Pancreas (tissue), 10 donors: Measurements from ENCODE around the gene CLEC4M. TPM values are rescaled to one million over a fixed set of nuclear protein-coding genes. Genes with fewer than 3 reads are reported as not detected.

Source experiments
- ATAC-seq, 4 donors: fragments of 200-7000 bp; cut with Tn5 transposase; one replicate each; pipeline versions ENCODE4 v1.8.0 to v1.9.1; 2020; ENCODE audit warnings: mild to moderate bottlenecking in 4 of 4, moderate library complexity in 4 of 4
- DNase-seq, 6 donors: peaks; one replicate each; pipeline ENCODE4 v3.0.0-alpha.2; 2020
- FAIRE-seq: peaks from 2 replicates; lab custom pipeline; 2012; peaks lifted over from hg19 to GRCh38; lab: Jason Lieb, UNC
- H3K27ac ChIP-seq, 4 donors: fragments of 200-600 bp; sonication (generic); 1 replicate in 3 of 4; 2 replicates in 1 of 4; pipeline versions ENCODE4 v1.5.0 to v1.8.0; 2020
- H3K27me3 ChIP-seq, 4 donors: fragments of 200-600 bp; one replicate each; pipeline ENCODE4 v1.8.0; 2021
- H3K36me3 ChIP-seq, 3 donors: fragments of 200-600 bp; sonication (generic) in 1 of 3; one replicate each; pipeline versions ENCODE4 v1.5.0 to v1.8.0; 2020 to 2021
- H3K4me1 ChIP-seq, 3 donors: fragments of 200-600 bp; one replicate each; pipeline ENCODE4 v1.8.0; 2021
- H3K4me3 ChIP-seq, 4 donors: fragments of 200-600 bp; sonication (generic) in 2 of 4; one replicate each; pipeline versions ENCODE4 v1.5.0 to v1.8.0; 2020 to 2021
- H3K9me3 ChIP-seq, 4 donors: fragments of 200-600 bp; one replicate each; pipeline ENCODE4 v1.8.0; 2021
- CTCF ChIP-seq, 4 donors: fragments of 200-600 bp; sonication (generic) in 3 of 4; IDR thresholded peaks; one replicate each; pipeline versions ENCODE4 v1.5.0 to v1.8.0; 2021; ENCODE audit warnings: antibody characterized with exemption in 4 of 4
- WGBS, 2 donors: extraction: QIAGEN DNeasy Blood & Tissue Kit; methylation state at CpG; one replicate each; pipeline ENCODE4 v1.1.7; 2013; 5-methylcytosine and 5-hydroxymethylcytosine counted together
- intact Hi-C, 3 donors: fragments of 100-400 bp; cut with DNase I; formaldehyde crosslinking; loops; one replicate each; pipeline versions ENCODE4 v1.11.1 to v1.14.2; 2022
- polyA plus RNA-seq, 2 donors: library from polyadenylated mRNA; stranded (reverse); fragments of 200-250 nt; gene quantifications; one replicate each; pipeline ENCODE4 v1.2.3, GENCODE V29; 2013
- total RNA-seq, 6 donors: library from RNA; stranded (reverse); fragmentation: NEBNext Ultra II Directional in 4 of 6; extraction: Animal tissue kit (Norgen Biotek cat#: 25700) in 4 of 6; gene quantifications; one replicate each; pipeline versions ENCODE4 v1.2.1 to v1.2.4, GENCODE V29; 2021 to 2023
- donor health status: healthy with polysubstance abuse.
- donor health status: DM: no; HTN: no; CAD: no; lungs with moderate emphysema.
- donor health status: DM: no; HTN: no; CAD: no.
- donor health status: control.
- donor health status: control.
- donor health status: Bipolar disorder and iron deficiency.
- donor health status: DM: yes; HTN: yes; CAD: no.
- donor health status: DM: no; HTN: no; CAD: no.
- donor health status: DM: no; HTN: no; CAD: no.
- donor health status: DM: yes; HTN: yes; CAD: no.

CLEC4M gene
- total and polyA plus RNA-seq, 8 donors: not detected

- no peaks in the 10 kb centered on the region for H3K9me3 ChIP-seq
- ATAC-seq (no peak), DNase-seq (no peak), FAIRE-seq (no peak)
- WGBS, 2 donors: 69 to 76% methylated on average over 6 of the region's 6 CpGs
- intact Hi-C loops: no loop called here
- no peak for TF ChIP-seq CTCF (IDR thresholded peaks at IDR 0.05)
- no peak overlapping the region for H3K27ac ChIP-seq
- no peaks in the 10 kb centered on the region for H3K36me3 ChIP-seq
- no peaks in the 10 kb centered on the region for H3K27me3 ChIP-seq
- no peaks in the 10 kb centered on the region for H3K4me1 ChIP-seq
- no peak overlapping the region for H3K4me3 ChIP-seq
Measured at GRCh38 chr19:7720351-7720750, 42.7 kb upstream of the CLEC4M start.

- no peaks in the 10 kb centered on the region for H3K27me3 ChIP-seq
- no peak overlapping the region for H3K4me3 ChIP-seq
- no peaks in the 10 kb centered on the region for H3K4me1 ChIP-seq
- no peak overlapping the region for H3K27ac ChIP-seq
- TF ChIP-seq CTCF (IDR thresholded peaks at IDR 0.05): no peak
- no peaks in the 10 kb centered on the region for H3K36me3 ChIP-seq
- intact Hi-C loops: no loop called here
- FAIRE-seq (no peak), DNase-seq (no peak), ATAC-seq (no peak)
- WGBS, 2 donors: 28 to 38% methylated on average over 5 of the region's 5 CpGs
- no peaks in the 10 kb centered on the region for H3K9me3 ChIP-seq
Measured at GRCh38 chr19:7722231-7722651, 40.8 kb upstream of the CLEC4M start.

GRCh38 chr19:7725791-7726190 lies 37.3 kb upstream of the CLEC4M start:
- no peaks in the 10 kb centered on the region for H3K4me1 ChIP-seq
- H3K9me3 ChIP-seq: no peaks in the 10 kb centered on the region
- H3K36me3 ChIP-seq: no peaks in the 10 kb centered on the region
- DNase-seq (no peak), FAIRE-seq (no peak), ATAC-seq (no peak)
- intact Hi-C loops: no loop called here
- H3K27me3 ChIP-seq: peaks cover 0 to 18% (median 2%) of the 10 kb centered on the region in 4 donors
- TF ChIP-seq CTCF (IDR thresholded peaks at IDR 0.05): no peak
- 44 to 49% methylated on average over 2 of the region's 2 CpGs for WGBS, 2 donors
- H3K27ac ChIP-seq: no peak overlapping the region
- H3K4me3 ChIP-seq: no peak overlapping the region

GRCh38 chr19:7729211-7729610 lies 33.8 kb upstream of the CLEC4M start:
- no peaks in the 10 kb centered on the region for H3K4me1 ChIP-seq
- FAIRE-seq: no peak
- peak in 1 of 4 donors; percentile 36 for ATAC-seq
- no peak overlapping the region for H3K4me3 ChIP-seq
- peaks cover 0 to 18% (median 2%) of the 10 kb centered on the region in 4 donors for H3K27me3 ChIP-seq
- 5 to 10% methylated on average over 16 of the region's 16 CpGs for WGBS, 2 donors
- DNase-seq: no peak
- intact Hi-C loops: no loop called here
- H3K9me3 ChIP-seq: no peaks in the 10 kb centered on the region
- no peaks in the 10 kb centered on the region for H3K36me3 ChIP-seq
- no peak for TF ChIP-seq CTCF (IDR thresholded peaks at IDR 0.05)
- H3K27ac ChIP-seq: no peak overlapping the region

GRCh38 chr19:7729831-7730285 lies 33.2 kb upstream of the CLEC4M start:
- FAIRE-seq: no peak
- no peak for ATAC-seq
- 3% methylated on average over 33 to 34 of the region's 34 CpGs for WGBS, 2 donors
- Histone ChIP-seq H3K4me3 (no peak overlapping the region), H3K9me3 (no peaks in the 10 kb centered on the region), H3K36me3 (no peaks in the 10 kb centered on the region), H3K4me1 (no peaks in the 10 kb centered on the region), H3K27ac (no peak overlapping the region), H3K27me3 (peaks cover 0 to 18% (median 2%) of the 10 kb centered on the region in 4 donors)
- no peak for TF ChIP-seq CTCF (IDR thresholded peaks at IDR 0.05)
- DNase-seq: no peak
- intact Hi-C loops: loop anchor here in 1 of 3 donors (5.0 kb wide), 1 partner anchor 202 kb away; no protein-coding TSS in a partner anchor
